HG03378 (cell line): ENCODE results near the gene C2orf74.

ENCODE experiments used
- ATAC-seq: cut with Tn5 transposase; IDR thresholded peaks from one replicate; pipeline ENCODE4 v1.9.1; 2021; ENCODE audit warnings: mild to moderate bottlenecking, moderate library complexity; ENCODE audit not compliant: unreplicated experiment

Gene C2orf74

DNA sequence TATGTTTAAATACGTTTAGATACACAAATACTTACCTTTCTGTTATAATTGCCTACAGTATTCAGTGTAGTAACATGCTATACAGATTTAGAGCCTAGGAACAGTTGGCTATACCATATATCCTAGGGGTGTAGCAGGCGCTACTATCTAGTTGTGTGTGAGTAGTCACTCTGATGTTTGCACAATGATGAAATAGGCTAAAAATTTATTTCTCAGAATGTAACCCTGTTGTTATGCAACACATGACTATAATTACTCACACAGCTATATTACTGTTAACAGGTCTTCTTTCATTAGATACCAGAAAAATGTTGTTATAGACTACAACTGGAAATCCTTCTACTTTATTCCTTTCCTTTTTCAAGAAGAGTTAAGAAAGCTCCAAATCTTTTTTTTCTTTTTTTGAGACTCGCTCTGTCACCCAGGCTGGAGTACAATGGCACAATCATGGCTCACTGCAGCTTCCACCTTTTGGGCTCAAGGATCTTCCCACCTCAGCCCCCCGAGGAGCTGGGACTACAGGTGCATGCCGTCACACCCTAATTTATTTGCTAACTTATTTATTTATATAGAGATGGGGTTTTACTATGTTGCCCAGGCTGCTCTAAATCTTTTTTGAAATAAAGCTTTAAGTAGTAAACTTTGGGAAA is 48.5 kb downstream of the C2orf74 start:
- no peak for ATAC-seq

DNA sequence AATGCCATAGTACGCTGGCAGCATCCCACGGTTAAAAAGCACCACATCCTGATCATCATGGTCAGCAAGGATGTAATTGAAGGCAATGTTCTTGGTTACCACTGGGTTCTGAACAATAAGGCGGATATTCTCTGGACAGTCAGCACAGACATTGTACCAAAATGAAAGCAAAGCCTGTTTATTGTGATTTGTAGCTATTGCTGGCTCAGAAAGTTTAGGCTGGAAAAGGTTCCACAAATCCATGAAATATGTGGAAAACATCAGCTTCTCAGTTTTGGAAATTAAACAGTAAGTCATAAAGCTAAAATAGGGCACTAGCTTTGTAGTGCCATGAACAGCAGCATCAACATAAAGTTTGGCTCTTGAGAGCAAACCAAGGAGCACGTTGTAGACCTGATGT is 52.2 kb downstream of the C2orf74 start:
- no peak for ATAC-seq
